Mucosa of descending colon (tissue), 3 donors: ENCODE measurements around the gene FPR3. TPM values are rescaled to one million over a fixed set of nuclear protein-coding genes. Genes with fewer than 3 reads are reported as not detected.

Experiments
- ATAC-seq: fragments of 200-7000 bp; cut with Tn5 transposase; one replicate; pipeline ENCODE4 v1.9.1; 2020; ENCODE audit warnings: mild to moderate bottlenecking, moderate library complexity
- DNase-seq, 3 donors: peaks; one replicate each; pipeline ENCODE4 v3.0.0-alpha.2; 2020
- H3K36me3 ChIP-seq: fragments of 200-600 bp; one replicate; pipeline ENCODE4 v1.8.0; 2021; ENCODE audit warnings: low read depth, mild to moderate bottlenecking
- H3K4me1 ChIP-seq: fragments of 200-600 bp; one replicate; pipeline ENCODE4 v1.8.0; 2021; ENCODE audit warnings: low read depth, mild to moderate bottlenecking
- H3K4me3 ChIP-seq: fragments of 200-600 bp; one replicate; pipeline ENCODE4 v1.8.0; 2021; ENCODE audit warnings: mild to moderate bottlenecking
- H3K9me3 ChIP-seq: fragments of 200-600 bp; one replicate; pipeline ENCODE4 v1.8.0; 2021; ENCODE audit warnings: mild to moderate bottlenecking
- CTCF ChIP-seq: fragments of 200-600 bp; IDR thresholded peaks from one replicate; pipeline ENCODE4 v1.8.0; 2022; ENCODE audit warnings: antibody characterized with exemption, mild to moderate bottlenecking
- intact Hi-C, 2 donors: fragments of 100-400 bp; cut with DNase I in 1 of 2; cut with micrococcal nuclease in 1 of 2; formaldehyde crosslinking; loops; one replicate each; pipeline versions ENCODE4 v1.11.0 to v1.11.1; 2022; cut with DNase I, micrococcal nuclease
- total RNA-seq, 3 donors: library from RNA; stranded (reverse); fragmentation: NEBNext Ultra II Directional in 2 of 3; extraction: Animal tissue kit (Norgen Biotek cat#: 25700) in 2 of 3; gene quantifications; one replicate each; pipeline versions ENCODE4 v1.2.1 to v1.2.4, GENCODE V29; 2021 to 2023
- donor health status: DM: no; HTN: no; CAD: no; lungs with moderate emphysema.
- donor health status: DM: no; HTN: no; CAD: no.
- donor health status: DM: no; HTN: yes; CAD: no.

FPR3 gene
- total RNA-seq, 3 donors from 2014 or later = 3.6 to 9.8 (median 7.4) TPM

GRCh38 chr19:51821921-51822320 is 27.0 kb downstream of the FPR3 start:
- Histone ChIP-seq H3K4me1 (no peaks in the 10 kb centered on the region), H3K9me3 (peaks cover 6% of the 10 kb centered on the region), H3K36me3 (no peaks in the 10 kb centered on the region), H3K4me3 (no peak overlapping the region)
- DNase-seq (no peak), ATAC-seq (no peak)
- TF ChIP-seq CTCF = no peak
- intact Hi-C loops = no loop called here

GRCh38 chr19:51822325-51822724 is 27.4 kb downstream of the FPR3 start:
- Histone ChIP-seq H3K36me3 (no peaks in the 10 kb centered on the region), H3K4me3 (no peak overlapping the region), H3K4me1 (no peaks in the 10 kb centered on the region), H3K9me3 (peaks cover 10% of the 10 kb centered on the region)
- DNase-seq = no peak
- TF ChIP-seq CTCF = no peak
- intact Hi-C loops = no loop called here
- no peak for ATAC-seq

GRCh38 chr19:51822946-51823345 is 28.0 kb downstream of the FPR3 start:
- intact Hi-C loops = no loop called here
- TF ChIP-seq CTCF = no peak
- H3K9me3 ChIP-seq = peaks cover 15% of the 10 kb centered on the region
- no peak overlapping the region for H3K4me3 ChIP-seq
- no peaks in the 10 kb centered on the region for H3K4me1 ChIP-seq
- no peaks in the 10 kb centered on the region for H3K36me3 ChIP-seq
- DNase-seq (no peak), ATAC-seq (no peak)

- no peak overlapping the region for H3K4me3 ChIP-seq
- TF ChIP-seq CTCF = no peak
- DNase-seq = no peak
- ATAC-seq = peak; percentile 36
- peaks cover 22% of the 10 kb centered on the region for H3K9me3 ChIP-seq
- no peaks in the 10 kb centered on the region for H3K4me1 ChIP-seq
- no peaks in the 10 kb centered on the region for H3K36me3 ChIP-seq
- intact Hi-C loops = no loop called here
Measured at GRCh38 chr19:51824281-51825005, 29.5 kb downstream of the FPR3 start.

GRCh38 chr19:51830274-51830673 is 35.3 kb downstream of the FPR3 start:
- ATAC-seq = no peak

More at GRCh38 chr19:51830274-51830673, 35.3 kb downstream of the FPR3 start:
- intact Hi-C loops = no loop called here
- Histone ChIP-seq H3K36me3 (no peaks in the 10 kb centered on the region), H3K4me3 (no peak overlapping the region), H3K4me1 (no peaks in the 10 kb centered on the region), H3K9me3 (peaks cover 31% of the 10 kb centered on the region)
- no peak for TF ChIP-seq CTCF
- peak in 1 of 3 donors; percentile 14 for DNase-seq
